PFSK-1 (cell line): ENCODE results near the gene FER.

Experiments used
- FOXP2 ChIP-seq: optimal IDR thresholded peaks from 2 replicates; pipeline ENCODE3; 2011; ENCODE audit warnings: borderline replicate concordance, control low read depth, inconsistent platforms; ENCODE audit not compliant: insufficient read depth; ENCODE audit errors: extremely low read length, extremely low read depth
- POLR2AphosphoS5 ChIP-seq: IDR thresholded peaks from 2 replicates; pipeline ENCODE4 v1.6.1; 2012; ENCODE audit warnings: low read depth, mild to moderate bottlenecking, control low read depth, low read length, moderate library complexity
- SIN3A ChIP-seq: IDR thresholded peaks from 2 replicates; pipeline ENCODE4 v1.6.1; 2012; ENCODE audit warnings: mild to moderate bottlenecking, low read length, moderate library complexity, borderline replicate concordance; ENCODE audit not compliant: insufficient read depth
- TAF1 ChIP-seq: IDR thresholded peaks from 2 replicates; pipeline ENCODE4 v1.6.1; 2012; ENCODE audit warnings: low read length, control low read depth, borderline replicate concordance; ENCODE audit not compliant: insufficient read depth
- TF ChIP-seq, protein P1 (sequence below), 2 experiments: IDR thresholded peaks; 2 replicates each; pipeline versions ENCODE4 v1.6.1 to v1.8.0; 2011 to 2012; ENCODE audit warnings: low read depth in 2 of 2, low read length in 2 of 2, control low read depth in 1 of 2, inconsistent platforms in 1 of 2, mild to moderate bottlenecking in 1 of 2, moderate library complexity in 1 of 2; ENCODE audit not compliant: insufficient read depth in 1 of 2

FER gene

DNA sequence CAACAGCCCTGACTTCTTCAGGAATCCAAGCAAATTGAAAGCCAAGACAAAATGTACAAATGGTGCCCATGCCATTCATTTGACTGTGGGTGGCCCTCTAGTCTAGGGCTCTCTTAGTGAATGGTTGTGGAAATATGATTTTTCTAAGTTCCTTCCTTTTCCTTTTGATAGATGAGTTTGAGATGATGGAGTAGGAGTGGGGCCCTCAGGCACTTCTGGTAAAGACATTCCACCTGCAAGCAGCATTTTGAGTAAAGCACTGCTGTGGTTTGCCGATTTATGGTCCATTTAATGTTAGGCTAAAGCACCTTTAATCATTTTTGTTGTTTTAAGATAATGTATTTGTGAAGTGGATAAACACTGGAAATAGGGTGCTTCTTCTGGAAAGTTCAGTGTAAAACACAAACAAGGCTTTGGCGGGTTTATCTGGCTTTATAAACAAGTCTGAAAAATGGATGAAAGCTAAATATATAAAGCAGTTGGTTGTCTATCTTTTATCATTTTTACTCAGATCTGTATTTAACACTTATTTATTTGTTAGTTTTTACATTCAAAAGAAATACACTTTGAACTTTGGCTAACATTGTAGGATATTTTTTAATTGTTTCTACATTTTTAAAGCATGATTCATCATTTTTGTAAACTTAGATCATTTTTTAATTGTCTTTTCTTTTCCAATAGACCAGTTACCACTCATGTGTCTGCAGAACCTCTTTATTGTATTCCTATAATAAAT, 448.6 kb downstream of the FER start:
- TF ChIP-seq TAF1: no peak
- TF ChIP-seq, protein P1, sequence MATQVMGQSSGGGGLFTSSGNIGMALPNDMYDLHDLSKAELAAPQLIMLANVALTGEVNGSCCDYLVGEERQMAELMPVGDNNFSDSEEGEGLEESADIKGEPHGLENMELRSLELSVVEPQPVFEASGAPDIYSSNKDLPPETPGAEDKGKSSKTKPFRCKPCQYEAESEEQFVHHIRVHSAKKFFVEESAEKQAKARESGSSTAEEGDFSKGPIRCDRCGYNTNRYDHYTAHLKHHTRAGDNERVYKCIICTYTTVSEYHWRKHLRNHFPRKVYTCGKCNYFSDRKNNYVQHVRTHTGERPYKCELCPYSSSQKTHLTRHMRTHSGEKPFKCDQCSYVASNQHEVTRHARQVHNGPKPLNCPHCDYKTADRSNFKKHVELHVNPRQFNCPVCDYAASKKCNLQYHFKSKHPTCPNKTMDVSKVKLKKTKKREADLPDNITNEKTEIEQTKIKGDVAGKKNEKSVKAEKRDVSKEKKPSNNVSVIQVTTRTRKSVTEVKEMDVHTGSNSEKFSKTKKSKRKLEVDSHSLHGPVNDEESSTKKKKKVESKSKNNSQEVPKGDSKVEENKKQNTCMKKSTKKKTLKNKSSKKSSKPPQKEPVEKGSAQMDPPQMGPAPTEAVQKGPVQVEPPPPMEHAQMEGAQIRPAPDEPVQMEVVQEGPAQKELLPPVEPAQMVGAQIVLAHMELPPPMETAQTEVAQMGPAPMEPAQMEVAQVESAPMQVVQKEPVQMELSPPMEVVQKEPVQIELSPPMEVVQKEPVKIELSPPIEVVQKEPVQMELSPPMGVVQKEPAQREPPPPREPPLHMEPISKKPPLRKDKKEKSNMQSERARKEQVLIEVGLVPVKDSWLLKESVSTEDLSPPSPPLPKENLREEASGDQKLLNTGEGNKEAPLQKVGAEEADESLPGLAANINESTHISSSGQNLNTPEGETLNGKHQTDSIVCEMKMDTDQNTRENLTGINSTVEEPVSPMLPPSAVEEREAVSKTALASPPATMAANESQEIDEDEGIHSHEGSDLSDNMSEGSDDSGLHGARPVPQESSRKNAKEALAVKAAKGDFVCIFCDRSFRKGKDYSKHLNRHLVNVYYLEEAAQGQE (IDR thresholded peaks at IDR 0.05; ENCODE audit: insufficient read depth in 1 of 2, low read depth in 2 of 2, low read length in 2 of 2): no peak
- no peak for TF ChIP-seq SIN3A
- no peak for TF ChIP-seq FOXP2
- TF ChIP-seq POLR2AphosphoS5: no peak

DNA sequence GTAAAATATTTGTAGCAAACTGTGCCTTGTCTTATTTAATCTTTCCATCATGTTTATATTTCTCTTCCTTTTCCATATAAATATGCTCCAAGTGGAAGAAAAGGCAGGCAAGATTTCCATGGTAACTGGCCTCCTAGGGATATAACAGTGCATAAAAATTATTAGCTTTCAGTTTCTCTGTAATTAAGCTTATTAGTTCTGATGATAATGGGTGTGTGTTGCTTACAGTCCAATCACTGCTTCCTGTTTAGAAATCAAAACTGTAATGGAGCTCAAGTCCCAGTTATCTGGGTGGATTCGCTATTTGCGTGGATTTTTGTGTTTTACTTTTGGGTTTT, 449.1 kb downstream of the FER start:
- no peak for TF ChIP-seq FOXP2
- TF ChIP-seq POLR2AphosphoS5: no peak
- TF ChIP-seq, protein P1 (IDR thresholded peaks at IDR 0.05; ENCODE audit: insufficient read depth in 1 of 2, low read depth in 2 of 2, low read length in 2 of 2): no peak
- no peak for TF ChIP-seq TAF1
- TF ChIP-seq SIN3A: no peak

DNA sequence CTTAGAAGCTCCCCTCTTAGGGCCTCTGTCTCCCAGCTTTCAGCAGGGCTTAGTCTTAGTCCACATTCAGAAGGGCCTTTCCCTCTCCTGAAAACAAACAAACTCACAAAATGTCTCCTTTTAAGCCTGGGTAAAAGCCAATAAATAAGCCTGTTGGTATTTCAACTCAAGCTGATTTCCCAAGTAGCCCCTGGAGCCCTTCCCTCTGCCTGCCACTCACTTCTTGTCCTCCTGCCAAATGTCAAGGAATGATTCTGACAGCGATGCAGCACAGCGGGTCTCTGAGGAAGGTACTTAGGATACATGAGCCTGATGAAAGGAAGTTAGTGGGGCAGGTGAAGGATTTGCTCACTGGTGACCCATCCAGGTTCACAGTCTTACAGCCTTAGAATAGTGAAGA, 451.6 kb downstream of the FER start:
- TF ChIP-seq POLR2AphosphoS5 (no peak), TAF1 (no peak), FOXP2 (no peak), SIN3A (no peak)
- TF ChIP-seq, protein P1 (IDR thresholded peaks at IDR 0.05; ENCODE audit: insufficient read depth in 1 of 2, low read depth in 2 of 2, low read length in 2 of 2): no peak

DNA sequence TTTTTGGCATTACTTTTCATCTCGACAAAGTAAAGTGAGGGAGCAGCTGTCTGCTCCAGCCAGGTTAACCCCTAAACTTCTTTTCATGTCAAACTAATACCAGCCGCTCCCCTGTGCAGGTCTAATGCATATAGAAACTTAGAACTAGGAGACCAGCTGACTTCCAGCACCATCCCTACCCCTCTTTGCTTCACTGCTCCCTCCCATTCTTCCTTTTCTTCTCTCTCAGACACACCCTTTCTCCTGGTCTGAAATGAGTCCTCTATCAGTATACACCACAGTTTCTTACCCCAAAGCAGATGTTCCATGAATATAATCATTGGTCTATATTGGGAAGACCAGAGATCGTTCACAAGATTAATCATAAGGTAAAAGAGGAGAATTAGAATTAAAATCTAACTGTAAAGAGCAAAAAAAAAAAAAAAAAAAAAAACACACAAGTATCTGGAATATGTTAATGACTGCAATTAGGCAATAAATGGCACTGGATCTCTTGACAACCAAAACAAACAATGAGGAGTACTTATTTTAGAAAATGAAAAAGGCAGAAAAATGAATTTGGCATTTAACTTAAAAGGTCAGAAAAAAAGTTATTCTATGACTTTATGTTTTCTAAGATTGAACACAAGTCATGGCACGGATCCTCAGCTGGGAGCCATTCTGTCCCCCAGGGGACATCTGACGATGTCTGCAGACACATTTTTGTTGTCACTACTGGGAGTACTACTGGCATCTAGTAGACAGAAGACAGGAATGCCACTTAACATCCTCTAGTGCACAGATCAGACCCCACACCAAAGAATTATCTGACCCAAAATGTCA, 452.3 kb downstream of the FER start:
- TF ChIP-seq, protein P1 (IDR thresholded peaks at IDR 0.05; ENCODE audit: insufficient read depth in 1 of 2, low read depth in 2 of 2, low read length in 2 of 2): no peak
- TF ChIP-seq TAF1 (no peak), POLR2AphosphoS5 (no peak), FOXP2 (no peak)
